Vagina (tissue), 2 donors: ENCODE results near the gene CD52.

ENCODE experiments used
- CTCF ChIP-seq, 3 experiments: fragments of 450-650 bp in 2 of 3; fragments of 200-600 bp in 1 of 3; sonication (generic) in 1 of 3; IDR thresholded peaks; one replicate each; pipeline ENCODE4 v1.5.1; 2017 to 2019; ENCODE audit warnings: antibody characterized with exemption in 3 of 3, mild to moderate bottlenecking in 2 of 3, moderate library complexity in 2 of 3
- POLR2A ChIP-seq, 2 donors: fragments of 450-650 bp; IDR thresholded peaks; one replicate each; pipeline ENCODE4 v1.6.1; 2017; ENCODE audit warnings: antibody characterized with exemption in 2 of 2, mild to moderate bottlenecking in 2 of 2, moderate library complexity in 2 of 2

DNA sequence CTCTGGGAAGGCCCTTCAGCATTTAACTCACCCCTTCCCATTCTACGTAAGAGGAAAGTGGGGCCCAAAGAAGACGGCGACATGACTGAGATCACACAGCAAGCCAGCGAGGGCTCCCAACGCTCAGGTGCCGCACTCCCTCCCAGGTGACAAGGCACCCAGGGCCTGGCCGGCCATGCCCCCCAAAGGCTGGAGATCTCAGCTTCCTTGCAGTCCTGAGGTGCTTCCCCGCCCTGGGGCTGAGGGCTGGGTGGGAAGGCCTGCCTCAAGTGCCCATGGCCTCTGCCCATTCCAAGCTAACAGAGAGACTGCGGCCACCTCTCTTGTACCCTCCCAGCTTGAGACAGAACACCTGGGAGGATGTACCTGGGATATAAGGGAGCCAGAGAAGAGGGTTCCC is 37.2 kb downstream of the CD52 start:
- TF ChIP-seq POLR2A (IDR thresholded peaks at IDR 0.05) (no peak), CTCF (IDR thresholded peaks at IDR 0.05) (no peak)
